WERI-Rb-1 (cell line): ENCODE results near the gene CYSTM1.

Source experiments
- DNase-seq: peaks from one replicate; pipeline ENCODE4 v3.0.0-alpha.2; 2020
- H3K27ac ChIP-seq: fragments of 250-450 bp; sonication (Bioruptor Pico); 2 replicates; pipeline ENCODE4 v1.5.1; 2020; ENCODE audit warnings: mild to moderate bottlenecking, moderate library complexity
- H3K27me3 ChIP-seq: fragments of 250-450 bp; sonication (Bioruptor Pico); 2 replicates; pipeline ENCODE4 v1.5.1; 2021; ENCODE audit warnings: mild to moderate bottlenecking, low read depth, moderate library complexity; ENCODE audit not compliant: insufficient read depth, severe bottlenecking
- H3K36me3 ChIP-seq: fragments of 250-450 bp; sonication (Bioruptor Pico); 2 replicates; pipeline ENCODE4 v1.5.1; 2020; ENCODE audit warnings: mild to moderate bottlenecking, moderate library complexity
- H3K4me3 ChIP-seq: 2 replicates; pipeline ENCODE4 v1.5.1; 2011; ENCODE audit warnings: low read depth, mild to moderate bottlenecking, control low read depth, low read length
- H3K9me3 ChIP-seq: fragments of 250-450 bp; sonication (Bioruptor Pico); 2 replicates; pipeline ENCODE4 v1.5.1; 2021; ENCODE audit warnings: mild to moderate bottlenecking, moderate library complexity; ENCODE audit not compliant: severe bottlenecking
- CTCF ChIP-seq: IDR thresholded peaks from 2 replicates; pipeline ENCODE4 v1.5.1; 2011; ENCODE audit warnings: low read depth, mild to moderate bottlenecking, control low read depth, inconsistent platforms, low read length

The CYSTM1 gene

DNA sequence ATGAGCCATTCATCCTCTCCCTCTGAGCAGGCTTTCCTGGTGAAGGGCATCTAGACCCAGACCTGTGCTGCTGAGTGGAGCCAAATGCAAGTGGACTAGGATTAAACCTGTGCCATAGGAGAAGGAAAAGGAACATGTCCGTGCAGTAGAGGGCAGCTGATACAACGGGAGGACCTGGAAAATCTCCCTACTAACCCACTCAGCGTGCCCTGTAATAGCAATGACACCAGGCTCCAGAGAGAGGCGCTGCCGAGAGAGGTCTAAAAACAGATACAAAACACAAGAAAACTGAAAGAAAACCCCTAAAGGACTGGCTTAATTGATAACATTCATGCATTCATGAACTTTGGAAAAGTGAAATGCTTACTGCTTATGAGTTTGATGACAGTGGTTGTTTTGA, 67.1 kb downstream of the CYSTM1 start:
- Histone ChIP-seq H3K9me3 (no peaks in the 10 kb centered on the region), H3K27ac (no peak overlapping the region), H3K4me3 (no peak overlapping the region), H3K36me3 (peaks cover 26% of the 10 kb centered on the region), H3K27me3 (no peaks in the 10 kb centered on the region)
- DNase-seq, result peak; percentile 22
- peak; percentile 25 for TF ChIP-seq CTCF

- Histone ChIP-seq H3K36me3 (peaks cover 30% of the 10 kb centered on the region), H3K9me3 (no peaks in the 10 kb centered on the region), H3K27me3 (no peaks in the 10 kb centered on the region), H3K27ac (no peak overlapping the region), H3K4me3 (no peak overlapping the region)
- no peak for DNase-seq
- TF ChIP-seq CTCF, result no peak
Observed at GRCh38 chr5:140242890-140243585, 68.0 kb downstream of the CYSTM1 start.

- no peak for DNase-seq
- no peak for TF ChIP-seq CTCF
- Histone ChIP-seq H3K36me3 (peaks cover 33% of the 10 kb centered on the region), H3K27me3 (no peaks in the 10 kb centered on the region), H3K9me3 (no peaks in the 10 kb centered on the region), H3K27ac (no peak overlapping the region), H3K4me3 (no peak overlapping the region)
Observed at GRCh38 chr5:140243706-140244250, 68.8 kb downstream of the CYSTM1 start.

DNA sequence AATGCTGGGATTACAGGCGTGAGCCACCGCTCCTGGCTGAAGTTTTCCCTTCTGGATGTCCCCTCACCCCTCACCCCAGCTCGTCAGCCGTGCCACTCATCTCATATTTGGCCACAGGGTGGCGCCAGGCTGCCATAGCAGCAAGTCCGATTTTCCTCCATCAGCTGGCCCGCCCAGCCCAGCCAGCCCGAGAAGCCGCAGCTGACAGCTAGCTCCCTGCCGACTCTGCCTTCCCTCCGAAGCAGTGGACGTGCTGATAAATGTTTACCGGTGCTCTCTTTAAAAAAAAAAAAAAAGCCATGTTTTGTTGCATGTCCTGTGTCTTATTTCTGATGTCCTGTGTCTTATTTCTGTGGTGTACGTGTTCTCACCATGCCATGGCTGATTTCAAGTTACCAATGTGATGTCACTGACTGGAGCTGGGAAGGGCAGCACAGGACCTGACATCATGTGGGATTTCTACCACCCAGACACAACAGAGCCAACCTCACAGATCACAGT, 69.6 kb downstream of the CYSTM1 start:
- peaks cover 36% of the 10 kb centered on the region for H3K36me3 ChIP-seq
- H3K27me3 ChIP-seq, result no peaks in the 10 kb centered on the region
- no peaks in the 10 kb centered on the region for H3K9me3 ChIP-seq
- H3K4me3 ChIP-seq, result no peak overlapping the region
- H3K27ac ChIP-seq, result no peak overlapping the region
- TF ChIP-seq CTCF, result peak; percentile 86
- peak; percentile 92 for DNase-seq

DNA sequence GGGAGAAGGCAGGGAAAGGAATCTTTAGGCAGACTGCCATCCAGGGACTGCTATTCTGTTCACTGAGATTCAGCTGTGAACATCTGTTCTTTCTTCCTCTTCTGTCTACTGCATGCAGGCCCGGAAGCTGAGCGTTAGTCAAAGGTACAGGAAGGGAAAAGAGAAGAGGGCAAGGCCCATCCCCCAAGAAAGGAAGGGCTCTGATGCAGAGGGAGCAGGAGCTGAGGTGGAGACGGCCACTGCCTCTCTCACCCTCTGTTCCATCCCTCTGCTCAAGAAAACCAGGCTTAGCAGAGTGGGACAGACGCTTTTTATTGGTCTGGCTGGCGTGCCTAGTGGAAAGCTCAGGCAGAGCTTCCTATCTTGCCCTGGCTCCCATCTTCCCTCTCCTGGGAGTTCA, 70.4 kb downstream of the CYSTM1 start:
- no peaks in the 10 kb centered on the region for H3K27me3 ChIP-seq
- peaks cover 36% of the 10 kb centered on the region for H3K36me3 ChIP-seq
- DNase-seq, result no peak
- no peaks in the 10 kb centered on the region for H3K9me3 ChIP-seq
- H3K27ac ChIP-seq, result no peak overlapping the region
- no peak overlapping the region for H3K4me3 ChIP-seq
- no peak for TF ChIP-seq CTCF
